Mesendoderm (in vitro differentiated cells): ENCODE results near the gene ZNF224. TPM values are rescaled to one million over a fixed set of nuclear protein-coding genes. Genes with fewer than 3 reads are reported as not detected.

Experiments used
- DNase-seq: peaks from one replicate; pipeline ENCODE4 v3.0.0; 2013
- H2AK5ac ChIP-seq: 2 replicates; pipeline ENCODE4 v1.6.1; 2013; ENCODE audit warnings: low read length, inconsistent platforms
- H2BK120ac ChIP-seq: 2 replicates; pipeline ENCODE4 v1.6.1; 2013; ENCODE audit warnings: low read depth, mild to moderate bottlenecking, low read length, moderate library complexity, mixed read lengths
- H2BK15ac ChIP-seq: replicated peaks from 2 replicates; pipeline ENCODE4 v1.6.1; 2013; ENCODE audit warnings: low read depth, mild to moderate bottlenecking, moderate library complexity
- H2BK5ac ChIP-seq: 2 replicates; pipeline ENCODE4 v1.6.1; 2013; ENCODE audit warnings: low read length, inconsistent platforms
- H3K18ac ChIP-seq: 2 replicates; pipeline ENCODE4 v1.6.1; 2013; ENCODE audit warnings: mild to moderate bottlenecking, low read length, mixed read lengths
- H3K23ac ChIP-seq: one replicate; pipeline ENCODE4 v1.6.1; 2013; ENCODE audit warnings: low read length
- H3K27ac ChIP-seq: 2 replicates; pipeline ENCODE4 v1.5.1; 2013; ENCODE audit warnings: low read depth, mild to moderate bottlenecking, inconsistent platforms, low read length, moderate library complexity
- H3K27me3 ChIP-seq: 2 replicates; pipeline ENCODE4 v1.6.1; 2013; ENCODE audit warnings: low read length, control low read depth, mild to moderate bottlenecking, inconsistent platforms; ENCODE audit not compliant: insufficient read depth, poor library complexity
- H3K36me3 ChIP-seq: 2 replicates; pipeline ENCODE4 v1.6.1; 2013; ENCODE audit warnings: low read length, inconsistent platforms; ENCODE audit not compliant: control insufficient read depth, insufficient read depth
- H3K4ac ChIP-seq: one replicate; pipeline ENCODE4 v1.6.1; 2013; ENCODE audit warnings: low read depth, mild to moderate bottlenecking, low read length, moderate library complexity
- H3K4me1 ChIP-seq: 2 replicates; pipeline ENCODE4 v1.6.1; 2013; ENCODE audit warnings: low read depth, low read length, inconsistent platforms; ENCODE audit not compliant: control insufficient read depth
- H3K4me2 ChIP-seq: 2 replicates; pipeline ENCODE4 v1.6.1; 2013; ENCODE audit warnings: low read length
- H3K4me3 ChIP-seq: 2 replicates; pipeline ENCODE4 v1.5.1; 2013; ENCODE audit warnings: mild to moderate bottlenecking, low read length
- H3K56ac ChIP-seq: one replicate; pipeline ENCODE4 v1.6.1; 2013; ENCODE audit warnings: low read length
- H3K79me1 ChIP-seq: 2 replicates; pipeline ENCODE4 v1.6.1; 2013; ENCODE audit warnings: low read length, inconsistent platforms
- H3K79me2 ChIP-seq: 2 replicates; pipeline ENCODE4 v1.6.1; 2013; ENCODE audit warnings: mild to moderate bottlenecking, low read length; ENCODE audit not compliant: control insufficient read depth, insufficient read depth
- H3K9ac ChIP-seq: 2 replicates; pipeline ENCODE4 v1.6.1; 2013; ENCODE audit warnings: low read length, inconsistent platforms
- H4K5ac ChIP-seq: one replicate; pipeline ENCODE4 v1.6.1; 2013; ENCODE audit warnings: low read length
- H4K8ac ChIP-seq: one replicate; pipeline ENCODE4 v1.6.1; 2013; ENCODE audit warnings: low read depth, mild to moderate bottlenecking, control low read depth, low read length, moderate library complexity
- WGBS: extraction: QIAGEN DNeasy Blood & Tissue Kit; methylation state at CpG from one replicate; pipeline ENCODE4 v1.1.7; 2013; ENCODE audit warnings: low lambda C conversion rate, missing lambda C conversion rate; ENCODE audit not compliant: insufficient coverage; ENCODE audit errors: extremely low coverage; 5-methylcytosine and 5-hydroxymethylcytosine counted together
- small RNA-seq: library from polyadenylated mRNA; stranded (forward); fragments of <200 nt; extraction: miRNeasy Mini kit (QIAGEN cat#:217004); gene quantifications from one replicate; pipeline ENCODE3, GENCODE V24; 2013; ENCODE audit not compliant: insufficient read depth

The ZNF224 gene

GRCh38 chr19:44142059-44142433 is 47.9 kb downstream of the ZNF224 start:
- Histone ChIP-seq H4K5ac (no peak overlapping the region), H3K4me2 (peak overlapping the region; percentile 91), H3K79me1 (no peaks in the 10 kb centered on the region), H3K18ac (no peak overlapping the region), H2AK5ac (no peak overlapping the region), H3K27ac (no peak overlapping the region), H3K79me2 (no peaks in the 10 kb centered on the region), H3K4me3 (peak overlapping the region; percentile 90), H3K23ac (no peak overlapping the region), H3K36me3 (no peaks in the 10 kb centered on the region), H2BK5ac (no peak overlapping the region), H2BK120ac (no peak overlapping the region), H4K8ac (no peak overlapping the region), H3K56ac (peak overlapping the region; percentile 98), H3K4ac (no peak overlapping the region), H2BK15ac (no peak overlapping the region), H3K27me3 (no peaks in the 10 kb centered on the region), H3K9ac (peak overlapping the region; percentile 76), H3K4me1 (no peaks in the 10 kb centered on the region)
- no CpG with 5 or more reads among the region's 13 CpGs for WGBS
- DNase-seq, result no peak

- Histone ChIP-seq H3K18ac (no peak overlapping the region), H3K36me3 (no peaks in the 10 kb centered on the region), H4K5ac (no peak overlapping the region), H3K27ac (no peak overlapping the region), H3K23ac (no peak overlapping the region), H3K27me3 (no peaks in the 10 kb centered on the region), H3K4me3 (no peak overlapping the region), H3K79me2 (no peaks in the 10 kb centered on the region), H2BK15ac (no peak overlapping the region), H2AK5ac (no peak overlapping the region), H3K4me1 (no peaks in the 10 kb centered on the region), H2BK5ac (no peak overlapping the region), H3K56ac (no peak overlapping the region), H3K79me1 (no peaks in the 10 kb centered on the region), H3K9ac (no peak overlapping the region), H4K8ac (no peak overlapping the region), H3K4ac (no peak overlapping the region), H3K4me2 (no peak overlapping the region), H2BK120ac (no peak overlapping the region)
- no CpG with 5 or more reads among the region's 4 CpGs for WGBS
- DNase-seq, result no peak
Measured at GRCh38 chr19:44149776-44150175, 55.6 kb downstream of the ZNF224 start.

- H3K56ac ChIP-seq, result no peak overlapping the region
- H3K4me3 ChIP-seq, result no peak overlapping the region
- no peaks in the 10 kb centered on the region for H3K4me1 ChIP-seq
- no peak overlapping the region for H3K9ac ChIP-seq
- H3K36me3 ChIP-seq, result peaks cover 2% of the 10 kb centered on the region
- WGBS, result no CpG with 5 or more reads among the region's 5 CpGs
- no peak overlapping the region for H3K4me2 ChIP-seq
- H3K4ac ChIP-seq, result no peak overlapping the region
- H3K79me1 ChIP-seq, result no peaks in the 10 kb centered on the region
- no peak overlapping the region for H2BK5ac ChIP-seq
- H3K23ac ChIP-seq, result no peak overlapping the region
- no peak overlapping the region for H2BK120ac ChIP-seq
- DNase-seq, result no peak
- H3K27ac ChIP-seq, result no peak overlapping the region
- no peaks in the 10 kb centered on the region for H3K27me3 ChIP-seq
- H3K79me2 ChIP-seq, result no peaks in the 10 kb centered on the region
- H2AK5ac ChIP-seq, result no peak overlapping the region
- no peak overlapping the region for H2BK15ac ChIP-seq
- H4K5ac ChIP-seq, result no peak overlapping the region
- no peak overlapping the region for H3K18ac ChIP-seq
- H4K8ac ChIP-seq, result no peak overlapping the region
Measured at GRCh38 chr19:44151491-44151890, 57.3 kb downstream of the ZNF224 start.

- H3K27me3 ChIP-seq, result no peaks in the 10 kb centered on the region
- H3K23ac ChIP-seq, result no peak overlapping the region
- H3K4ac ChIP-seq, result no peak overlapping the region
- no peak overlapping the region for H2BK5ac ChIP-seq
- no peak overlapping the region for H3K9ac ChIP-seq
- H3K4me3 ChIP-seq, result peak overlapping the region; percentile 8
- no peak overlapping the region for H2AK5ac ChIP-seq
- no peak overlapping the region for H3K56ac ChIP-seq
- H4K8ac ChIP-seq, result no peak overlapping the region
- H3K79me1 ChIP-seq, result no peaks in the 10 kb centered on the region
- no peaks in the 10 kb centered on the region for H3K79me2 ChIP-seq
- H3K36me3 ChIP-seq, result peaks cover 10% of the 10 kb centered on the region
- H3K27ac ChIP-seq, result no peak overlapping the region
- no peak overlapping the region for H2BK120ac ChIP-seq
- no peak for DNase-seq
- H3K4me2 ChIP-seq, result no peak overlapping the region
- no peak overlapping the region for H2BK15ac ChIP-seq
- no peaks in the 10 kb centered on the region for H3K4me1 ChIP-seq
- H4K5ac ChIP-seq, result no peak overlapping the region
- H3K18ac ChIP-seq, result no peak overlapping the region
- no CpG with 5 or more reads among the region's 2 CpGs for WGBS
Measured at GRCh38 chr19:44156475-44156874, 62.3 kb downstream of the ZNF224 start.

Small RNA genes within 50 kb of the gene (small RNA-seq; reads per million reads assigned to genes)
- not detected for gene RNU6-902P
